GM18517 (cell line): Measurements from ENCODE around the gene TMEM72.

Source experiments
- ATAC-seq: cut with Tn5 transposase; IDR thresholded peaks from one replicate; pipeline ENCODE4 v1.9.1; 2021; ENCODE audit warnings: mild to moderate bottlenecking, moderate library complexity; ENCODE audit not compliant: unreplicated experiment

Gene TMEM72

GRCh38 chr10:44977287-44978212 is 66.4 kb downstream of the TMEM72 start:
- no peak for ATAC-seq

GRCh38 chr10:44978213-44978569 is 67.1 kb downstream of the TMEM72 start:
- no peak for ATAC-seq

DNA sequence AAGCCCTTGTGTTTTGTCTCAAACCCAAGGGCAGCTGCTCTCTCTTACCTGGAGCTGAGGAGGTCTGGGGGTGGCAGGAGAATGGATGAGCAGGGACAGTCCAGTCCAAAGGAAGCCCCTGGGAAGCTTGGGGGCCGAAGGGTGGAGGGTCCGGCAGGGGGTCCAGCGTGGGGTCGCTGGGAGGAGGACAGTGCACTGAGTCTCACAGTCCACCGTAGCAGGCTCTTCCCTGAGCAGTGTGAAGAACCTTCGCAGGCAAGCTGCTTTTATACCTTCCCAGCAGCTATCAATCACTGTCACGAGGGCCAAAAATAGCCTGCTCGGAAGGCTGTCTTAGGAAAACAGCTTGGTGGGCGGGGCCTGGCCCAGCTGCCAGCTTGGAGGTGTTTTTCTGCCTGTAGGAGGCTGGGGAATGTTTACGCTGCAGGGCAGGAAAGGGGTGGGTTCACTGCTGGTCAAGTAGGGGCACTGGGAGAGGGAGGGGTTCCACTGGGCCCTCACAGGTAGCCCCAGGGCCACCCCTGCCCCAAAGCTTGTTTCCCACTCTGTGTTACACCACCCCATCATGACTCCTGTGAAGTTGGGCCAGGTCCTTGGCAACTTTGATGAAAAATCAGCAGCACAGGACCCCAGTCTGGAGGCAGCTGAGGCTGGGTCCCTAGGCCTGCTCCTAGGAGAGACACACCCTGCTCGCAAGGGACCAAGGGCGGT is 67.6 kb downstream of the TMEM72 start, which contains the start of gene DEPP1:
Gene DEPP1 (minus strand): TSS at position 240 of the 711 bp plus-strand sequence. CDS start 779 bp downstream, outside the sequence.
- no peak for ATAC-seq

- ATAC-seq = no peak
Measured at GRCh38 chr10:44979281-44980191, 68.4 kb downstream of the TMEM72 start.

DNA sequence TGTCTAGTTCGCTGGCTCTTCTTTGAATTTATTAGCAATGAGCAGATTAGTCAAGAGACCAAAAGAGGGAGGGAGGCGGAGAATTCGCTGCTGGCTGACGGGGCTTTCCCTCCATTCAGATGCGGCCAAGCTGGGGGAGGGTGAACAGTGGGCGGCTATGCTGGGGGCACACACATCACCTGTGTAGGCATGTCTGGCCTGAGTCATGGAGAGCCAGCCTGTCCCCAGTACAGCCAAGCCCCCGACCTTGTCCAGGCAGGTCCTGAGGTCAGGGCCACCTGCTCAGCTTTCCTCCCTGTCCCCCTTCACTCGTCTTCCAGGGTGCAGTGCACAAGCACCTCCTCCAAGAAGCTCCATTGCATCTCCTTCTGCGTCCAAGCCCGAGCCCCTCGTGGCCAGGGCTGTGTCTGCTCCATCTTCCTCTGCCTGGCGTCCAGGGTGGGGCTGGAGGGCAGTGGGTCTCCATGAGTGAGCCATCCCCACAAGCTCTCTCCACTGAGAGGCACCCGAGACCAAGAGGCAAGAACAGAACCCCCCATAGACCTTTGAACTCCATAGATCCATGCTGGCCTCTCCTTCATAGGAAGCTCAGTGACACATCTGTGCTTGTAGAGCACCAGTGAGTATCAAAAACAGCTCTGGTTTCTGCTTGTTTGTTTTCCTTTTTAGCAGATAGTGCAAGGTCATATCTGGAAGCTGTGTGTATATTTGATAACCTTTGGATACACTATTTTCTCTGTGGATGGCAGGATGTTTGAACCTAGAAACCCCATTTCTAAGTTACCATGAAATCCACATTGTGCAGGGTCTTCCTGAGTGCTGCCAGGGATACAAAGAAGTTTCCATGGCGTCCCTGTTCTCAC is 69.4 kb downstream of the TMEM72 start:
- no peak for ATAC-seq

GRCh38 chr10:44981172-44982113 is 70.3 kb downstream of the TMEM72 start:
- ATAC-seq = no peak

- no peak for ATAC-seq
Measured at GRCh38 chr10:44982114-44982460, 71.0 kb downstream of the TMEM72 start.

DNA sequence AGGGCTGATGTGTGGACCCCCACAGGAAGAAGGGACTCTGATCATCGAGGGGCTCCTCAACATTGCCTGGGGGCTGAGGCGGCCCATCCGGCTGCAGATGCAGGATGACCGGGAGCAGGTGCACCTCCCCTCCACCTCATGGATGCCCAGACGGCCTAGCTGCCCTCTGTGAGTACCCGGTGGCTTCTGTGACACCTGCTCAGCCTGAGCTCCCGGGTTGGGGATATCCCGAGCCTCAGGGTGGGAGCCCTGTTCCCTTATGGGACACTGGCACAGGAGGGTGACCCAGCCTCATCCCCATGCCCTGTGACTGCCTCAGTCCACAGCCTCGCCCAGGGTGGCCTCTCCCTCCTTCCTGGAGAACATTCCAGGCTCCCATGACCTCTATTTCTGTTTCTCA is 71.4 kb downstream of the TMEM72 start:
- ATAC-seq = no peak

GRCh38 chr10:44983066-44983894 is 72.1 kb downstream of the TMEM72 start:
- ATAC-seq = no peak

GRCh38 chr10:44983895-44984278 is 72.8 kb downstream of the TMEM72 start:
- ATAC-seq = no peak

DNA sequence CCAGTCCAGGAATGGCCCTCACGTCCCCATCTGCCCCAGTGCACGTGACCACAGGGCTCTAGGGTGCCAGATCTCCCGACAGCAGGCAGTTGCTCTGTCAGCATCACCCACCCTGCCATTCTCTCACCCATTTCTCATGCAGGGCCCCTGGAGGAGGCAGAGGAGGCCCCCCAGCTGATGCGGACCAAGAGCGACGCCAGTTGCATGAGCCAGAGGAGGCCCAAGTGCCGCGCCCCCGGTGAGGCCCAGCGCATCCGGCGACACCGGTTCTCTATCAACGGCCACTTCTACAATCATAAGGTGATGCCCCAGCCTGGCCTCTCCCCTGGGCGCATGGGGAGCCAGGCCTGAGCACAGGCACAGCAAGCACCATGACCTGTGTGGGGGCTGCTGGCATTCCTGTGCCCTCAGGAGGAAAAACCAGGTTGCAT is 73.5 kb downstream of the TMEM72 start:
- no peak for ATAC-seq

DNA sequence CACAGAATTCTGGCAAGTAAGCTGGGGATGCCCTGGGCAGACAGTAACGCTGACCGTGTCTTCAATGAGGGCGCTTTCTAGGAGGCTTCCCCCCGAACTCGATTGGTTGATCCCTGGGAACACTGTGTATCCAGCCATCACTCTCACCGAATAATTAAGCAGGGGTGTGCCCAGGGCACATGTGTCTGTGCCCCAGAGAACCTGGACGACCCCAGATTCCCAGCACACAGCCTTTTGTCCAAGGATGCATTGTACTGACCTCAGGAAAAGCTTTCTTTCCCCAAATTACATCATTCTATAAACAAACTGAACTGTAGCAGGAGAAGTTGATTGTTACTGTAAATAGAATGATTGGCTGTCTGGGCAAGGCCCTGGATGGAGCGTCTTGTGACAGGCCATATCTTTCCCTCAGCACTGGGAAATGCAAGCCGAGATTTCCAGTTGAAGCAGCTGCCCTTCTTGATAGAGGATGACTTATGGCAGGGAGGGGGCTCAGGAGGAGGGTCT is 74.1 kb downstream of the TMEM72 start:
- ATAC-seq = no peak

- no peak for ATAC-seq
Measured at GRCh38 chr10:44986179-44986578, 75.0 kb downstream of the TMEM72 start.
